ENCODE measurements around the gene NHERF1.

NHERF1 gene

DNA sequence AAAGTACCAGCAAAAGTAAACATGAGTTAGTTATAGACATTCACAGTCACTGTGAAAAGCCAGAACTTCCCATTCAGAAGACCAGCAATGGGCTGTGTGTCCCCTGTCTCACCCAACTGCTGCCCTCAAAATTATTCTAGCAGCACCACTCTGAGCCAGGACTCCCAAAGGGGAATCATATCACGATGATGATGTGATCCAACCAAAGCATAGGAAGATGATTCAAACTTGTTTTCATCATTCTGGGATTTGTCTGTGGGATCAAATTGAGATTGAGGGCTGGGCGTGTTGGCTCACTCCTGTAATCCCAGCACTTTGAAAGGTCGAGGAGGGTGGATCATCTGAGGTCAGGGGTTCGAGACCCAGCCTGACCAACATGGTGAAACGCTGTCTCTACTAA, 34.1 kb downstream of the NHERF1 start:
- peaks cover 10% of the 10 kb centered on the region for H3K36me3 ChIP-seq (ENCODE audit: control insufficient read depth, insufficient read depth, low read length)
- no peaks in the 10 kb centered on the region for H3K9me3 ChIP-seq (ENCODE audit: control insufficient read depth, insufficient read depth, low read length)
- no peak overlapping the region for H3K4me3 ChIP-seq (ENCODE audit: low read depth, low read length)
- no peaks in the 10 kb centered on the region for H3K4me1 ChIP-seq (ENCODE audit: control insufficient read depth, insufficient read depth, low read length)
- H3K9ac ChIP-seq (ENCODE audit: low read depth, low read length): no peak overlapping the region
- no peaks in the 10 kb centered on the region for H3K27me3 ChIP-seq (ENCODE audit: control insufficient read depth, insufficient read depth, low read length)

DNA sequence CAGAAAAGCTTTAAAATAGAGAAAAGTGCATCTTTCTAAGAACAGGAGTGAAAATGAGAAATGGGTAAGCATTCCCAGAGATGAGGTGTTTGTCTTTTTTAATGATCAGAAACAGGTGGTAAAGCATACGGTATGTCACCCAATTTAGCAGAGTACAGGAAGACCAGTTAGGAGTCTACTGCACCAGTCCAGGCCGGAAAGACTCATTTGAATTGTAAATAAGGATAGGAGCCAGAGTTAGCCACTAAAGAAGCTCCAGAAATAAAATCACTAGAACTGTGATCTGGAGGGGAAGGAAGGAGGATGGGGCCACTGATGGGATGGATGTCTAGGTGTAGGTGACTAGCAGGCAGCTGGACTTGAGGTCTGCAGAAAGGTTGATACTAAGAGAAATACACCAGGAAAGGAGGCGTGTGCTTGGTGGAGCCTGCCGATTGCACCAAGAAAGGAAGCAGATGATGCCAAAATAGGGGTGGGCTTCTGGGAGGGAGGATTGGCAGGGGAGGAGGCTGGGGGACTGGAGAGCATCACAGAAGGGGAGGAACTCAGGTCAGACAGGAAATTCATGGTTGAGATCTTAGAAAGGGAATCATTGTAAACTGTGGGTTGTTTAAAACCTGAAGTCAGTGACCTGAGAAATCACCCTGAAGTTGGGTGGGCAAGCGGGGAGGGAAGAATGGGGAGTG, 35.8 kb downstream of the NHERF1 start:
- Histone ChIP-seq H3K4me3 (ENCODE audit: low read depth, low read length) (no peak overlapping the region), H3K4me1 (ENCODE audit: control insufficient read depth, insufficient read depth, low read length) (no peaks in the 10 kb centered on the region), H3K9ac (ENCODE audit: low read depth, low read length) (no peak overlapping the region), H3K36me3 (ENCODE audit: control insufficient read depth, insufficient read depth, low read length) (peaks cover 11% of the 10 kb centered on the region), H3K9me3 (ENCODE audit: control insufficient read depth, insufficient read depth, low read length) (no peaks in the 10 kb centered on the region), H3K27me3 (ENCODE audit: control insufficient read depth, insufficient read depth, low read length) (no peaks in the 10 kb centered on the region)

DNA sequence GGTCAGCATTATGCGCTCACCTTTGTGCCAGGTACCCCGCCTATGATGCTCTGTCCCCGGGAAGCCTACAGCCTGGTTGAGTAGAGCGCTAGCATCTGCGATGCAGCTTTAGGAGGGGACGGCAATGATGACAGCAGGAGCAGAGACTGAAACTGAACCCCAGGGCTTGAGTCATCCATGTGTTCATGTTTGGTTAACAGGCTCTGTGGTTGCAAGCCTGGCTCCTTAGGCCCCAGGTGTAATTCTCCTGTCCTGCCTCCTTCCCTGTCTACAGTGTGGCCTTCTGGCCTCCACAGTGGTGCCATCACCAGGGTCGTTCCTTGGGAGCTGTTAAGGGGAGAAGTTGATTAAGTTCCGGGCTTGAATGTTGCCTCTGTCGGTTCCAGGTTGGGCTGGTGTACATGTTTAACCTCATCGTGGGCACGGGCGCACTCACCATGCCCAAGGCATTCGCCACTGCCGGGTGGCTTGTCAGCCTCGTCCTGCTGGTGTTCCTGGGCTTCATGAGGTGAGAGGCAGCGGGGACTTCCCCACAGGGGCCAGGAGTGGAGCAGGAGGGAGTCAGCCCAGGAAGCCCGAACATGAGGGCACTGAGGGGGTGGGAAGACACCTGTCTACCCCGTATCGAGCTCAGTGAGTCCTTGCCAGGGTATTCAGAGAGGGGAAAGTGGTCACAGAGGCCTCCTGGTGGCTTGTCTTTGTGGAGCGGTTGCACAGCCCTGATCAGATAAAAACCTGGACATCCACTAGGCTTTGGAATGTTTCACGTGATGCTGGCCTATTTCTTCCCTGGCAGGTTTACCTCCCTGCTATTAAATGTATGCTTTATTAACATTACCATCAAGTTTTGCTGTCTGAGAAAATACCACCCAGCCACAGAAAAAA, 36.9 kb downstream of the NHERF1 start:
- Histone ChIP-seq H3K36me3 (ENCODE audit: control insufficient read depth, insufficient read depth, low read length) (peaks cover 15% of the 10 kb centered on the region), H3K9me3 (ENCODE audit: control insufficient read depth, insufficient read depth, low read length) (no peaks in the 10 kb centered on the region), H3K27me3 (ENCODE audit: control insufficient read depth, insufficient read depth, low read length) (no peaks in the 10 kb centered on the region), H3K4me1 (ENCODE audit: control insufficient read depth, insufficient read depth, low read length) (no peaks in the 10 kb centered on the region), H3K9ac (ENCODE audit: low read depth, low read length) (no peak overlapping the region), H3K4me3 (ENCODE audit: low read depth, low read length) (no peak overlapping the region)

DNA sequence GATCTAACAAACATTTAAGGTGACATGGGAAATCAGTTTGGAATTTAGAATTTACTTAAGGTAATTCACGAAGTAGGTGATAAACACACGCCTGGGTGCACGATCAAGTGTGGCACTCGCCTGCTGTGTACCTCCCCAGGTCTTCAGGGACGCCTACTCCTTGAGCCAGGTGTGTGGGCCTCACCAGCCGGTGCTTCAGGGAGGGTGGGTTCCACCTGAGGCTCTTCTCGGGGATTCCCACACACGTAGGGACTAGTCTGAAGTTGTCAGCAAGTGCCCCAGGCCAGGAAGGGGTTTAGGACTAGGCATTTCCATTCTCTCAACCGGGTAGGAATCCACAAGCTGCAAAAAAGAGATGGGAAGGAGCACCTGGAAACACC, 37.5 kb downstream of the NHERF1 start:
- Histone ChIP-seq H3K27me3 (ENCODE audit: control insufficient read depth, insufficient read depth, low read length) (no peaks in the 10 kb centered on the region), H3K36me3 (ENCODE audit: control insufficient read depth, insufficient read depth, low read length) (peaks cover 15% of the 10 kb centered on the region), H3K4me3 (ENCODE audit: low read depth, low read length) (no peak overlapping the region), H3K4me1 (ENCODE audit: control insufficient read depth, insufficient read depth, low read length) (no peaks in the 10 kb centered on the region), H3K9me3 (ENCODE audit: control insufficient read depth, insufficient read depth, low read length) (no peaks in the 10 kb centered on the region), H3K9ac (ENCODE audit: low read depth, low read length) (no peak overlapping the region)

DNA sequence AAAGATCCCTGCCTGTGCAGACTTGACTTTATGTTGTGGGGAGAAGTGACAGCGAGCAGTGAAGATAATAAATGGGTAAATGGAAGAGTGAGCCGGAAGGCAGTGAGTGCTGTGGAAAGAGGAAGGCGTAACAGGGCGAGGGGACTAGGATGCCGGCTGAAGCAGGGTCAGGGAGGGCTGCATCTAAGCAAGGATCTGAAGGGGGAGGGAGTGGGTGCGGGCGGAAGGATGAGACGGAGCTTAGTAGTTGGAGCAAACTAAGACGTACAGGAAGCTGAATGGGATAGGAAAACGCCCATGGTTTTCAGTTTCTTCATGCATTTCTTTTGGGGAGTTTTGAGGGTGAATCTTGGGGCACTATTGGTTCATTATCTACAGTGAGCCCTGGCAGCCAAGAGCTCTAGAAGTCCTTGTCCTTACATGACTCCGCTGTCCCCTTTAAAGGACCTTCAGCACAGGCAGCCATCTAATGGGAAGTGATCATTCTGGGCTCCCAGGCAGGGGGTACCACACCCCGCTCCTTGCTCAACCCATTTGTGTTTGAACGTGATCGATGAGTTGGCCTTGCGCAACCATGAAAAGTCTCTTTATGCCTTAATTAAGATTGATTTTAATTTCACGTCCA, 38.1 kb downstream of the NHERF1 start:
- Histone ChIP-seq H3K36me3 (ENCODE audit: control insufficient read depth, insufficient read depth, low read length) (peaks cover 15% of the 10 kb centered on the region), H3K9me3 (ENCODE audit: control insufficient read depth, insufficient read depth, low read length) (no peaks in the 10 kb centered on the region), H3K9ac (ENCODE audit: low read depth, low read length) (no peak overlapping the region), H3K4me1 (ENCODE audit: control insufficient read depth, insufficient read depth, low read length) (no peaks in the 10 kb centered on the region), H3K4me3 (ENCODE audit: low read depth, low read length) (no peak overlapping the region), H3K27me3 (ENCODE audit: control insufficient read depth, insufficient read depth, low read length) (no peaks in the 10 kb centered on the region)

DNA sequence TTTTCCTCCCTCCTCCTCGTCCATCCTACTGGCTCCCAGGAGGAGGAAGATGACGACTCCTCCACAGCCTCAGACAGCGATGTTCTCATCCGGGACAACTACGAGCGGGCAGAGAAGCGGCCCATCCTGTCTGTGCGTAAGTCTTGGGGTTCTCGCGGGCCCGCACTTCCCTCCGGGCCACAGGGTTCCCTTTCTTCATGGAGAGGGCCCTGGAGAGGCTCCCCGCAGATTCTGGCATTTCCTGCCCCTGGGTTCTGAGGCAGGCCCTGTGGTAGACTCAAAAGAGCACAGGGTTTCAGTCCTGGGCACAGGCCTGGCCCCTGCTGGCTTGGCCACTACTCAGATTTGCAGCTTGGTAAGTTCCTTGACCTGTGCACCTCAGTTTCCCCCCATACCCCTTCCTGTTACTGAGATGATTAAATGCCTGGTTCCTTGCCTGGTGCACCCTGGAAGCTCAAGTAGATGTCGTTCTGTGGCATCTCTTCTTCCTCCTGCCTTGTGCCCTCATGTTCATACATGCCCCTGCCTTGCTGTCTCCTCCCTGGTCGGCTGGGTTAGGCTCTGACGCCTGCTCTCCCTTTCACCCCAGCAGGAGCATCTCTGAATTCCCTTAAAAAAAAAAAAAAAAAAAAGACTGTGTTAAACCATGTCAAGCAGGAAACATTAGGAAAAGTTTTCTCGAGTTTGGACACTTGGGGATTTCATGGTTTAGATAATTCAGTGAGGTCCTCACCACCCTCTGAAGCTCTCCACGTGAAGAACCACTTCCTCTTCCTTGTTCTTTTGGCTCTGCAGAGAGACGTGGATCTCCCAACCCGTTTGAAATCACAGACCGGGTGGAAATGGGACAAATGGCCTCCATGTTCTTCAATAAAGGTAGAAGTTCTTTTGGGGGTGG, 42.0 kb downstream of the NHERF1 start:
- Histone ChIP-seq H3K9me3 (ENCODE audit: control insufficient read depth, insufficient read depth, low read length) (no peaks in the 10 kb centered on the region), H3K36me3 (ENCODE audit: control insufficient read depth, insufficient read depth, low read length) (peaks cover 29% of the 10 kb centered on the region), H3K27me3 (ENCODE audit: control insufficient read depth, insufficient read depth, low read length) (no peaks in the 10 kb centered on the region), H3K4me3 (ENCODE audit: low read depth, low read length) (no peak overlapping the region), H3K9ac (ENCODE audit: low read depth, low read length) (no peak overlapping the region), H3K4me1 (ENCODE audit: control insufficient read depth, insufficient read depth, low read length) (no peaks in the 10 kb centered on the region)

DNA sequence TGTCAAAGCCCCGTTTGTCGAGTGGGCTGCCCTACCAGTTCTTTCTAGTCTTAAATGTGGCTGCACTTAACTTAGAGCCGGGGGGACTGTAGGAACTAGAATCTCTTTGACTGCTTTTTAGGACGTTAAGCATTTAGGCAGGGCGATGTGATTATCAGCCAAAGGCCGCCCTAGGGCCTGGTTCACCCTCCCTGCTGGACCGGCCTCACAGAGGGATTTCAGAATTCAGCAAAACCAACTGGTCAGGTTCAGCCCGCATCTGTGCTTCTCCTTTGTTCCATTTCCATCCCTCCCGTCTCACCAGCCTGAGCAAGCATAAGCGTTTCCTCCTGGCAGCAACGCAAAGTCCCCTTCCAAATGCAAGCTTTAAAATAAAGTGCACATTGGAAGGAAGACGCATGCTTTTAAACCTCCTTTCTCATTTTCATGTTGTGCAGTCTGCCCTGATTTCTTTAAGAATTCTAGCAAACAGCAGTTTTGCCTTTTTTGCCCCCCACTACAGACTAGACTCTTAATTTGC, 44.2 kb downstream of the NHERF1 start:
- Histone ChIP-seq H3K9me3 (ENCODE audit: control insufficient read depth, insufficient read depth, low read length) (no peaks in the 10 kb centered on the region), H3K36me3 (ENCODE audit: control insufficient read depth, insufficient read depth, low read length) (peaks cover 40% of the 10 kb centered on the region), H3K9ac (ENCODE audit: low read depth, low read length) (no peak overlapping the region), H3K4me1 (ENCODE audit: control insufficient read depth, insufficient read depth, low read length) (no peaks in the 10 kb centered on the region), H3K27me3 (ENCODE audit: control insufficient read depth, insufficient read depth, low read length) (no peaks in the 10 kb centered on the region), H3K4me3 (ENCODE audit: low read depth, low read length) (no peak overlapping the region)

DNA sequence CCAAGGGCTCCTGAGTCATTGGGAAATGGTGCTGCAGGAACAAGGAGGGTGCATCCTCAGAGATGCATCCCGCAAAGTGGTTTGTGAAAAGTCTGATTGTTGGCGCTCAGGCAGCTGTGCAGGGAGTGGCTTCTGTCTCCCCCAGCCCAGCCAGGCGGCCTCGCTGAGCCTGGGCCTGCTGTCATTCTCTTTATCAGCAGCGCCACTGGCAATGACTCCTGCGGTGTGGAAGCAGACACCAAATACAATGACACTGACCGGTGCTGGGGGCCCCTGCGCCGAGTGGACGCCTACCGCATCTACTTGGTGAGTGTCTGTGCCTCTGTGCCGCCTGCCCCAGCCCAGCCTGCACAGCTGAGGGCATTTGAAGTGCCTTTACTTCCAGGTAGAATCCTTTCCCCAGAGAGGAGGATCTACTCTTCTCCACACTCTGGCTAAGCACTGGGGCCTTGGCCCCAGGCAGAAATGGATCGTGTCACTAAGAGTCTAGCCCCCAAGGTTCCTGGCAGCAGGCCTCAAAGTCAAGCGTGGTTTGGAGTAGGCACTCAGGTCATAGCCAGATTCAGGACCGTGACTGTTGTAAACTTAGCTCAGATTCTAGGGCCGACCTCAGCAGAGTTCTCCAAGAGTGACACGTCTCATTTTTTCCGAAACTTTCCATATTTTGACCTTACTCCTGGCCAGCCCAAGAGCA, 47.0 kb downstream of the NHERF1 start:
- Histone ChIP-seq H3K4me3 (ENCODE audit: low read depth, low read length) (no peak overlapping the region), H3K4me1 (ENCODE audit: control insufficient read depth, insufficient read depth, low read length) (no peaks in the 10 kb centered on the region), H3K27me3 (ENCODE audit: control insufficient read depth, insufficient read depth, low read length) (no peaks in the 10 kb centered on the region), H3K9ac (ENCODE audit: low read depth, low read length) (no peak overlapping the region), H3K9me3 (ENCODE audit: control insufficient read depth, insufficient read depth, low read length) (no peaks in the 10 kb centered on the region), H3K36me3 (ENCODE audit: control insufficient read depth, insufficient read depth, low read length) (peaks cover 41% of the 10 kb centered on the region)

DNA sequence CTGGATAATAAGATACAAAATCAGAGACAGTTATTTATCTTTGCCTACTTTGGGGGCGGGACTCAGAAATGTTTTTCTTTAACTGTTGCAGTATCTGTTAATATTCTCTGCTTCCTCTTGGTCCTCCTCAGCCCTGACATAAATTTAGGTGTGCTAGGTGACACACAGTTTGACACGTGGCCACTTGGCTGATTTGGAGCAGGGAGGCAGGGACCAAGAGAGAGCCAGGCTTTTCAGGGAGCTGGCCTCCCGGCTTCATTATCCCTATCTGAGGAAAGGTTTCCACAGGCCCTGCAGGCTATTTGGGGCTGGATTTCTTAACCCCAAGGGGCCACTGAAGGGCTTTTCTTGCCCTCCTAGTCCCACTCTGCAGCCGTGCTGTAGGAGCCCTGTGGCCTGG, 47.8 kb downstream of the NHERF1 start:
- H3K4me1 ChIP-seq (ENCODE audit: control insufficient read depth, insufficient read depth, low read length): no peaks in the 10 kb centered on the region

DNA sequence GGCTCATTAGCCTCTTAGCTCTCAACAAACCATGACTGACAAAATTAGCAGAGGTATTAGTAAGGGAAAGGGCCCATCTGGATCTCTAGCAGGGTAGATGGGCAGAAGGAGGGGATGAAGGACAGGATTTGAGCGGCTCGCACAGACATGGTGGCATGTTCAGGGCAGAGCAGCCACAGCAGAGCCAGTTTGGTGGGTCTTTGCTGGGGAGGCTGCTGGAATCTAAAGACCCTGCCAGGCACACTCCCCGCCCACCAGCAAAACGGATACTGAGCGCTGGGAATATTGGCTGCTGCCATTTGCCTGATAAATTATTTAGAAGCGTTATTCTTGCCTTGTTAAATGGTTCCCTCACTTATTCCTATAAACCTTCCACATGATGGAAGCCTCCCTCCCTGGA, 48.4 kb downstream of the NHERF1 start:
- no peak overlapping the region for H3K9ac ChIP-seq (ENCODE audit: low read depth, low read length)
- H3K4me3 ChIP-seq (ENCODE audit: low read depth, low read length): no peak overlapping the region
- H3K27me3 ChIP-seq (ENCODE audit: control insufficient read depth, insufficient read depth, low read length): no peaks in the 10 kb centered on the region
- H3K9me3 ChIP-seq (ENCODE audit: control insufficient read depth, insufficient read depth, low read length): no peaks in the 10 kb centered on the region
- no peaks in the 10 kb centered on the region for H3K4me1 ChIP-seq (ENCODE audit: control insufficient read depth, insufficient read depth, low read length)
- H3K36me3 ChIP-seq (ENCODE audit: control insufficient read depth, insufficient read depth, low read length): peaks cover 43% of the 10 kb centered on the region

More for the DNA sequence above, 47.8 kb downstream of the NHERF1 start:
- Histone ChIP-seq H3K9me3 (ENCODE audit: control insufficient read depth, insufficient read depth, low read length) (no peaks in the 10 kb centered on the region), H3K4me3 (ENCODE audit: low read depth, low read length) (no peak overlapping the region), H3K9ac (ENCODE audit: low read depth, low read length) (no peak overlapping the region), H3K27me3 (ENCODE audit: control insufficient read depth, insufficient read depth, low read length) (no peaks in the 10 kb centered on the region), H3K36me3 (ENCODE audit: control insufficient read depth, insufficient read depth, low read length) (peaks cover 45% of the 10 kb centered on the region)

All from iPS-15b (cell line).